Neural cell (in vitro differentiated cells): ENCODE results near the gene FOXD3. TPM values are rescaled to one million over a fixed set of nuclear protein-coding genes. Genes with fewer than 3 reads are reported as not detected.

Experiments
- H2AFZ ChIP-seq: fragments of 200-600, 300-800 bp; sonication (generic), shearing (Covaris generic); 2 replicates; pipeline ENCODE4 v1.6.0; 2014; ENCODE audit warnings: low read depth, mild to moderate bottlenecking, antibody characterized with exemption, low read length, moderate library complexity
- H3F3A ChIP-seq: fragments of 200-600 bp; shearing (Covaris generic); 2 replicates; pipeline ENCODE4 v1.6.1; 2016; ENCODE audit warnings: mild to moderate bottlenecking, moderate library complexity, mixed read lengths, antibody characterized with exemption, low read length; ENCODE audit not compliant: insufficient read depth, poor library complexity, severe bottlenecking
- H3K27ac ChIP-seq: fragments of 200-600, 300-800 bp; sonication (generic), shearing (Covaris generic); 2 replicates; pipeline ENCODE4 v1.5.1; 2014; ENCODE audit warnings: mild to moderate bottlenecking, low read length, moderate library complexity
- H3K27me3 ChIP-seq: fragments of 300-800, 200-600 bp; sonication (generic), shearing (Covaris generic); 2 replicates; pipeline ENCODE4 v1.6.0; 2014; ENCODE audit warnings: mild to moderate bottlenecking, low read depth, low read length, moderate library complexity; ENCODE audit not compliant: insufficient read depth
- H3K36me3 ChIP-seq: fragments of 300-800, 200-600 bp; sonication (generic), shearing (Covaris generic); 2 replicates; pipeline ENCODE4 v1.5.1; 2014; ENCODE audit warnings: mild to moderate bottlenecking, antibody characterized with exemption, low read length, moderate library complexity; ENCODE audit not compliant: insufficient read depth
- H3K4me2 ChIP-seq: fragments of 300-800, 200-600 bp; sonication (generic), shearing (Covaris generic); 2 replicates; pipeline ENCODE4 v1.6.0; 2014; ENCODE audit warnings: mild to moderate bottlenecking, low read length
- H3K4me3 ChIP-seq: fragments of 300-800, 200-600 bp; sonication (generic), shearing (Covaris generic); 2 replicates; pipeline ENCODE4 v1.5.1; 2014; ENCODE audit warnings: mild to moderate bottlenecking, low read length, moderate library complexity
- H3K79me2 ChIP-seq: fragments of 200-600 bp; shearing (Covaris generic); replicated peaks from 2 replicates; pipeline ENCODE4 v1.6.0; 2014; ENCODE audit warnings: mild to moderate bottlenecking, low read length, moderate library complexity; ENCODE audit not compliant: insufficient read depth
- H3K9ac ChIP-seq: fragments of 300-800, 200-600 bp; sonication (generic), shearing (Covaris generic); 2 replicates; pipeline ENCODE4 v1.6.1; 2016; ENCODE audit warnings: mild to moderate bottlenecking, low read length, mixed read lengths
- H3K9me2 ChIP-seq: fragments of 200-600 bp; shearing (Covaris generic); 2 replicates; pipeline ENCODE4 v1.6.1; 2016; ENCODE audit warnings: mild to moderate bottlenecking, low read length, mixed read lengths; ENCODE audit not compliant: insufficient read depth
- H3K9me3 ChIP-seq: fragments of 200-600, 300-800 bp; sonication (generic), shearing (Covaris generic); 2 replicates; pipeline ENCODE4 v1.6.1; 2016; ENCODE audit warnings: mild to moderate bottlenecking, mixed run types, low read length, moderate library complexity, mixed read lengths
- H4K20me1 ChIP-seq: fragments of 200-600 bp; shearing (Covaris generic); 2 replicates; pipeline ENCODE4 v1.6.1; 2016; ENCODE audit warnings: mild to moderate bottlenecking, mixed run types; ENCODE audit not compliant: insufficient read depth
- CTCF ChIP-seq: fragments of 450-650 bp; IDR thresholded peaks from 2 replicates; pipeline ENCODE4 v1.5.1; 2014; ENCODE audit warnings: antibody characterized with exemption, mild to moderate bottlenecking, moderate library complexity; ENCODE audit not compliant: poor library complexity, severe bottlenecking
- EP300 ChIP-seq: fragments of 450-650 bp; conservative IDR thresholded peaks from 2 replicates; pipeline ENCODE4 v1.6.1; 2014; ENCODE audit warnings: antibody characterized with exemption, mild to moderate bottlenecking, moderate library complexity; ENCODE audit not compliant: poor library complexity, severe bottlenecking
- EZH2 ChIP-seq: fragments of 200-600, 300-800 bp; shearing (Covaris generic), sonication (generic); IDR thresholded peaks from 2 replicates; pipeline ENCODE4 v1.6.1; 2014; ENCODE audit warnings: antibody characterized with exemption, low read length, borderline replicate concordance, mild to moderate bottlenecking; ENCODE audit not compliant: insufficient read depth, poor library complexity, severe bottlenecking
- MXI1 ChIP-seq: fragments of 450-650 bp; conservative IDR thresholded peaks from 2 replicates; pipeline ENCODE4 v1.6.1; 2014; ENCODE audit warnings: antibody characterized with exemption, mild to moderate bottlenecking; ENCODE audit not compliant: poor library complexity, severe bottlenecking
- POLR2AphosphoS5 ChIP-seq: IDR thresholded peaks from 2 replicates; pipeline ENCODE4 v1.6.1; 2012
- RAD21 ChIP-seq: fragments of 450-650 bp; conservative IDR thresholded peaks from 2 replicates; pipeline ENCODE4 v1.6.1; 2014; ENCODE audit warnings: antibody characterized with exemption, mild to moderate bottlenecking, moderate library complexity
- REST ChIP-seq: IDR thresholded peaks from 2 replicates; pipeline ENCODE4 v1.6.1; 2012; ENCODE audit warnings: borderline replicate concordance
- SMC3 ChIP-seq: fragments of 450-650 bp; conservative IDR thresholded peaks from 2 replicates; pipeline ENCODE4 v1.6.1; 2014; ENCODE audit warnings: antibody characterized with exemption, mild to moderate bottlenecking, moderate library complexity; ENCODE audit not compliant: poor library complexity
- TAF1 ChIP-seq: IDR thresholded peaks from 2 replicates; pipeline ENCODE4 v1.6.1; 2012; ENCODE audit warnings: low read depth
- polyA plus RNA-seq: library from polyadenylated mRNA; depleted of rRNA; stranded (reverse); fragments of >200 nt; gene quantifications from 2 replicates; pipeline ENCODE4 v1.2.3, GENCODE V29; 2014

Gene FOXD3
- polyA plus RNA-seq, 1 donor from 2014 or later: not detected

- Histone ChIP-seq H3K4me2 (no peak overlapping the region), H2AFZ (no peak overlapping the region), H3K27me3 (peaks cover 98% of the 10 kb centered on the region), H3K79me2 (no peaks in the 10 kb centered on the region), H4K20me1 (no peaks in the 10 kb centered on the region), H3K27ac (no peak overlapping the region), H3K36me3 (no peaks in the 10 kb centered on the region), H3K4me3 (no peak overlapping the region), H3F3A (no peaks in the 10 kb centered on the region), H3K9me2 (no peaks in the 10 kb centered on the region), H3K9ac (no peak overlapping the region), H3K9me3 (peaks cover 2% of the 10 kb centered on the region)
- no peak for TF ChIP-seq EZH2
- no peak for TF ChIP-seq MXI1
- TF ChIP-seq POLR2AphosphoS5: no peak
- no peak for TF ChIP-seq RAD21
- no peak for TF ChIP-seq REST
- TF ChIP-seq EP300: no peak
- no peak for TF ChIP-seq TAF1
- no peak for TF ChIP-seq SMC3
- no peak for TF ChIP-seq CTCF
These were observed 1.1 kb upstream of the FOXD3 start for GRCh38 chr1:63321066-63321784.

GRCh38 chr1:63321785-63322113 is 618 bp upstream of the FOXD3 start:
- Histone ChIP-seq H3K9me2 (no peaks in the 10 kb centered on the region), H3K4me2 (no peak overlapping the region), H3K79me2 (no peaks in the 10 kb centered on the region), H3K36me3 (no peaks in the 10 kb centered on the region), H3K27me3 (peaks cover 98% of the 10 kb centered on the region), H2AFZ (no peak overlapping the region), H3K9ac (no peak overlapping the region), H3K9me3 (no peaks in the 10 kb centered on the region), H3F3A (no peaks in the 10 kb centered on the region), H3K4me3 (no peak overlapping the region), H4K20me1 (no peaks in the 10 kb centered on the region), H3K27ac (no peak overlapping the region)
- TF ChIP-seq EZH2 (no peak), TAF1 (no peak), RAD21 (no peak), EP300 (no peak), CTCF (no peak), MXI1 (no peak), REST (no peak)
